ENCODE data around the gene FOXB1. TPM values are rescaled to one million over a fixed set of nuclear protein-coding genes. Genes with fewer than 3 reads are reported as not detected.

The FOXB1 gene
- total and polyA plus RNA-seq, 2 of the 13 experiments (the other 11 are each of a cell fraction or from before 2014, with no cell fraction given) = not detected

GRCh38 chr15:60000824-60001609 is 3.1 kb upstream of the FOXB1 start:
- intact Hi-C loops (cut with micrococcal nuclease; ENCODE audit: unreplicated experiment) = no loop called here

More at GRCh38 chr15:60000824-60001609, 3.1 kb upstream of the FOXB1 start:
- TF ChIP-seq CEBPB (IDR thresholded peaks at IDR 0.05; ENCODE audit: borderline replicate concordance, low read depth, low read length) = 0 out of 2 replicates have a peak, but pooled peaks have one; percentile 14
- TF ChIP-seq, protein P1, sequence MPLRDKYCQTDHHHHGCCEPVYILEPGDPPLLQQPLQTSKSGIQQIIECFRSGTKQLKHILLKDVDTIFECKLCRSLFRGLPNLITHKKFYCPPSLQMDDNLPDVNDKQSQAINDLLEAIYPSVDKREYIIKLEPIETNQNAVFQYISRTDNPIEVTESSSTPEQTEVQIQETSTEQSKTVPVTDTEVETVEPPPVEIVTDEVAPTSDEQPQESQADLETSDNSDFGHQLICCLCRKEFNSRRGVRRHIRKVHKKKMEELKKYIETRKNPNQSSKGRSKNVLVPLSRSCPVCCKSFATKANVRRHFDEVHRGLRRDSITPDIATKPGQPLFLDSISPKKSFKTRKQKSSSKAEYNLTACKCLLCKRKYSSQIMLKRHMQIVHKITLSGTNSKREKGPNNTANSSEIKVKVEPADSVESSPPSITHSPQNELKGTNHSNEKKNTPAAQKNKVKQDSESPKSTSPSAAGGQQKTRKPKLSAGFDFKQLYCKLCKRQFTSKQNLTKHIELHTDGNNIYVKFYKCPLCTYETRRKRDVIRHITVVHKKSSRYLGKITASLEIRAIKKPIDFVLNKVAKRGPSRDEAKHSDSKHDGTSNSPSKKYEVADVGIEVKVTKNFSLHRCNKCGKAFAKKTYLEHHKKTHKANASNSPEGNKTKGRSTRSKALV (CRISPR knock-in tag; IDR thresholded peaks at IDR 0.05) = no peak
- BruUV-seq (replicated peaks) = no TSS peak
- H3K9me3 ChIP-seq (ENCODE audit: low read length) = no peaks in the 10 kb centered on the region
- ATAC-seq (no peak), DNase-seq (ENCODE audit: low spot score) (no peak), FAIRE-seq (no peak)
- no peaks in the 10 kb centered on the region for H4K20me1 ChIP-seq (ENCODE audit: insufficient read depth, low read length)
- POLR2A ChIA-PET = no interaction called here
- in situ Hi-C loops (cut with HindIII; ENCODE audit: extremely low pct_ligation_motif_present, low pct_unique_long_range_greater_than_20kb) = no loop called here
- WGBS (ENCODE audit: low lambda C conversion rate) = 28% methylated on average over 19 of the region's 19 CpGs
- H3K27me3 ChIP-seq (ENCODE audit: control insufficient read depth in 1 of 2, insufficient read depth in 2 of 2, low read length in 2 of 2) = peaks cover 16 to 97% of the 10 kb centered on the region in 2 experiments
- no peak overlapping the region for H3K4me2 ChIP-seq (ENCODE audit: low read depth, low read length)
- H3K36me3 ChIP-seq (replicated peaks in 1 of 2; ENCODE audit: control insufficient read depth in 1 of 2, insufficient read depth in 2 of 2, low read length in 2 of 2) = no peaks in the 10 kb centered on the region
- H3K9ac ChIP-seq (ENCODE audit: insufficient read depth, low read depth, low read length) = no peak overlapping the region
- H2AFZ ChIP-seq (ENCODE audit: low read length) = no peak overlapping the region
- no peak overlapping the region for H3K4me3 ChIP-seq (replicated peaks in 1 of 3; ENCODE audit: insufficient read depth in 1 of 3, low read depth in 2 of 3, low read length in 3 of 3)
- H3K4me1 ChIP-seq (ENCODE audit: insufficient read depth, low read length) = peaks cover 11% of the 10 kb centered on the region
- CTCF ChIA-PET (ENCODE audit: low intra/inter-chr PET ratio, low total read pairs) = no interaction called here
- H3K79me2 ChIP-seq (ENCODE audit: insufficient read depth, low read length) = no peaks in the 10 kb centered on the region
- H3K27ac ChIP-seq (ENCODE audit: extremely low read length, insufficient read depth, low read length) = no peak overlapping the region
